Gastroesophageal sphincter (tissue), 4 donors: ENCODE measurements around the gene BMAL2. TPM values are rescaled to one million over a fixed set of nuclear protein-coding genes. Genes with fewer than 3 reads are reported as not detected.

ENCODE experiments used
- ATAC-seq: fragments of 150-250 bp; one replicate; pipeline ENCODE4 v1.9.1; 2016; ENCODE audit warnings: mild to moderate bottlenecking, moderate library complexity
- H3K27ac ChIP-seq, 4 donors: fragments of 200-600 bp; sonication (generic) in 3 of 4; 1 replicate in 3 of 4; 2 replicates in 1 of 4; pipeline ENCODE4 v1.5.1; 2016 to 2019
- H3K27me3 ChIP-seq: fragments of 200-600 bp; sonication (generic); one replicate; pipeline ENCODE4 v1.5.1; 2019
- H3K36me3 ChIP-seq, 2 donors: fragments of 200-600 bp; sonication (generic); one replicate each; pipeline ENCODE4 v1.5.1; 2019; ENCODE audit warnings: control low read depth in 1 of 2
- H3K4me1 ChIP-seq, 3 donors: fragments of 200-600 bp; sonication (generic); 1 replicate in 2 of 3; 2 replicates in 1 of 3; pipeline ENCODE4 v1.5.1; 2016 to 2019; ENCODE audit warnings: control low read depth in 2 of 3
- H3K4me3 ChIP-seq, 2 donors: fragments of 200-600 bp; sonication (generic); one replicate each; pipeline ENCODE4 v1.5.1; 2019; ENCODE audit warnings: mild to moderate bottlenecking in 1 of 2, moderate library complexity in 1 of 2
- H3K9me3 ChIP-seq, 3 donors: fragments of 200-600 bp; sonication (generic); one replicate each; pipeline ENCODE4 v1.5.1; 2017 to 2019; ENCODE audit warnings: control low read depth in 2 of 3
- EP300 ChIP-seq: sonication (generic); formaldehyde crosslinking; IDR thresholded peaks from one replicate; pipeline ENCODE4 v1.6.1; 2017; ENCODE audit warnings: antibody characterized with exemption, mild to moderate bottlenecking
- POLR2A ChIP-seq, 2 donors: fragments of 450-650 bp; IDR thresholded peaks; one replicate each; pipeline ENCODE4 v1.6.1; 2017; ENCODE audit warnings: antibody characterized with exemption in 2 of 2, mild to moderate bottlenecking in 2 of 2, moderate library complexity in 1 of 2
- POLR2AphosphoS5 ChIP-seq: sonication (generic); formaldehyde crosslinking; IDR thresholded peaks from one replicate; pipeline ENCODE4 v1.6.1; 2017; ENCODE audit warnings: antibody characterized with exemption
- WGBS, 2 donors: methylation state at CpG; one replicate each; pipeline ENCODE4 v1.1.5; 2018; ENCODE audit warnings: low coverage in 1 of 2; 5-methylcytosine and 5-hydroxymethylcytosine counted together
- total RNA-seq, 4 donors: library from RNA; depleted of rRNA; stranded (reverse); fragments of >200 nt; gene quantifications; one replicate each; pipeline ENCODE4 v1.1.0, GENCODE V29; 2016
- TF ChIP-seq, protein P1 (sequence below), 4 experiments: fragments of 200-600 bp in 2 of 4; fragments of 450-650 bp in 2 of 4; sonication (generic) in 1 of 4; IDR thresholded peaks; one replicate each; pipeline ENCODE4 v1.5.1; 2017 to 2019; ENCODE audit warnings: antibody characterized with exemption in 4 of 4, mild to moderate bottlenecking in 2 of 4, moderate library complexity in 2 of 4

BMAL2 gene
- total RNA-seq, 4 donors from 2014 or later = 3.0 to 8.7 (median 6.0) TPM

DNA sequence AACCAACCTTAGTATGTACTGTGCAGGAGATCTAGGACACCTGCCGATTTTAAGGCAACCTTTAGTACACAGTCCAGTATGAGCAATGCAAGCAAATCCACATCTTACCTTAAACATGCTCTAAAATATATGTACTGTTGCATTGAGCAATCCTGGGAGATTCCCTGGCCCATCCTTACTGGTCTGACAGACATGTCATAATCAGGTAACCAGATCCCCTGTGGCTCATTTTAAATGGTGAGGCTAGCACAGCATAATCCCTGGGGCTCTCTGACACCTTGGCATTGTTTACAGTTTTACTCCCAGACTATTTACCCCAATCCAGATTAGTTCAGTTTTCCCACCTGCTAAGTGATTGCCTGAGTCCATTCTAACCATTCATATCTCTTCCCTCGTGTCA lies 15.1 kb downstream of the BMAL2 start:
- Histone ChIP-seq H3K36me3 (no peaks in the 10 kb centered on the region), H3K9me3 (no peaks in the 10 kb centered on the region), H3K4me3 (no peak overlapping the region), H3K4me1 (no peaks in the 10 kb centered on the region), H3K27ac (no peak overlapping the region), H3K27me3 (no peaks in the 10 kb centered on the region)
- 50 to 94% methylated on average over 2 of the region's 2 CpGs for WGBS, 2 donors
- TF ChIP-seq EP300 (no peak), POLR2A (IDR thresholded peaks at IDR 0.05) (no peak), POLR2AphosphoS5 (no peak)
- TF ChIP-seq, protein P1, sequence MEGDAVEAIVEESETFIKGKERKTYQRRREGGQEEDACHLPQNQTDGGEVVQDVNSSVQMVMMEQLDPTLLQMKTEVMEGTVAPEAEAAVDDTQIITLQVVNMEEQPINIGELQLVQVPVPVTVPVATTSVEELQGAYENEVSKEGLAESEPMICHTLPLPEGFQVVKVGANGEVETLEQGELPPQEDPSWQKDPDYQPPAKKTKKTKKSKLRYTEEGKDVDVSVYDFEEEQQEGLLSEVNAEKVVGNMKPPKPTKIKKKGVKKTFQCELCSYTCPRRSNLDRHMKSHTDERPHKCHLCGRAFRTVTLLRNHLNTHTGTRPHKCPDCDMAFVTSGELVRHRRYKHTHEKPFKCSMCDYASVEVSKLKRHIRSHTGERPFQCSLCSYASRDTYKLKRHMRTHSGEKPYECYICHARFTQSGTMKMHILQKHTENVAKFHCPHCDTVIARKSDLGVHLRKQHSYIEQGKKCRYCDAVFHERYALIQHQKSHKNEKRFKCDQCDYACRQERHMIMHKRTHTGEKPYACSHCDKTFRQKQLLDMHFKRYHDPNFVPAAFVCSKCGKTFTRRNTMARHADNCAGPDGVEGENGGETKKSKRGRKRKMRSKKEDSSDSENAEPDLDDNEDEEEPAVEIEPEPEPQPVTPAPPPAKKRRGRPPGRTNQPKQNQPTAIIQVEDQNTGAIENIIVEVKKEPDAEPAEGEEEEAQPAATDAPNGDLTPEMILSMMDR (IDR thresholded peaks at IDR 0.05) = no peak
- no peak for ATAC-seq

DNA sequence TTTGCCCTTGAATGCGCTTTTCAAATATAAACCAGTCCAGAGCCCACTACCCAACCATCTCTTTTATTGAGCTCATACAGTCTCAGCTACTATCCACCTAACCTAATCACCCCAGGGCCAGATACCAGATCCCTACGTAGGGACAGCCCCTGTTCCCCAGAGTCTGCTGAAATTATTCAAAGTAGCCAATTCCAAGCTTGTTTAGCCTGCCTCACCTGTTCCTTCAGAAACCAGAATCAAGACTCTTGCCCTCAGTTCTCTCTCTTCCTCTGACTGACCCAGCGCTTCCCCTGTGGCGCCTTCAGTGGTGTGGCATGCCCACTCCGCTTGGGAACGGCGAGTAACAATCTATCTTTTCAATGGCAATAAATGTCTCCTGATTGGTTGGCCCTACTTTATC lies 18.8 kb downstream of the BMAL2 start:
- Histone ChIP-seq H3K4me1 (no peaks in the 10 kb centered on the region), H3K9me3 (no peaks in the 10 kb centered on the region), H3K27me3 (no peaks in the 10 kb centered on the region), H3K27ac (no peak overlapping the region), H3K4me3 (no peak overlapping the region), H3K36me3 (no peaks in the 10 kb centered on the region)
- no peak for TF ChIP-seq POLR2AphosphoS5
- TF ChIP-seq POLR2A (IDR thresholded peaks at IDR 0.05) = no peak
- TF ChIP-seq, protein P1 (IDR thresholded peaks at IDR 0.05) = no peak
- no peak for TF ChIP-seq EP300
- 97 to 100% methylated on average over 4 to 7 of the region's 7 CpGs for WGBS, 2 donors
- ATAC-seq = no peak

DNA sequence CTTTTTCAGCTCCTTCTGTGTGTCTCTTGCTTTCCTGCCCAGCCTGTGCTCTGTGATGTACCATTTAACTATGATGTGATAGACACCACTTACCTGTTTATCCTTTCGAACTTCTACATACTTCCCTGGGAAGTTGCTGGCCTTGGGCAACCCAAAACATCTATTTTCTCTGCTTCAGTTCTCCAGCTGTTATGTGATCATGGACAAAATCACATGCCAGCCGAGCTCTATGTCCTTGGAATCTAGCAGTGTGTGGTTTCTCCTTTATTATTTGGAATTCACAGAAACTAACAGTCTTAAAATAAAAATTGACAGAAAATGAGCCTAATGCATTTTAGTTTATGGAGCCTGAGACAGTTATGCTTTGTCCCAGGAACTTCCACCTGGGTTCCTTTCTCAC lies 22.9 kb downstream of the BMAL2 start:
- Histone ChIP-seq H3K27me3 (no peaks in the 10 kb centered on the region), H3K4me1 (no peaks in the 10 kb centered on the region), H3K9me3 (no peaks in the 10 kb centered on the region), H3K4me3 (no peak overlapping the region), H3K27ac (no peak overlapping the region), H3K36me3 (no peaks in the 10 kb centered on the region)
- WGBS, 2 donors = 94% methylated on average over 2 of the region's 2 CpGs
- ATAC-seq = no peak
- no peak for TF ChIP-seq EP300
- TF ChIP-seq, protein P1 (IDR thresholded peaks at IDR 0.05) = no peak

DNA sequence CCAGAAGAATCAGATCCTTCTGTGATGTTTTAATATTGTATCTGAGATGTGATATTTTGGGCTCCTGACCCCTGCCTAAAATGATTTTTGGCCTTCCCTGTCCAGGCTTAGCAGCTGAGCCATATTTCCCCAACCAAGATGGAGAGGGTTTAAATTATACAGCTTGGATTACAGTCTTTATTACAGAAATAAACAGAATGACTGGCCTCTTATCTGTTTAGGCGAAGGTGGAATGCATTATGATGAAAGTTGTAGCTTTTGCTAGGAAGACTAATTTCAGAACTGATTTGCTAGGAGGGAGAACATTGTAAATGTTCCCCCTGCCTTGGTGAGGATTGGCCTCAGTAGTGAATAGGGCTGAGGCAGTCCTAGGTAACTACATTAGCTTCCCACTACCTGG lies 23.3 kb downstream of the BMAL2 start:
- WGBS, 2 donors = 25 to 100% methylated on average over 1 of the region's 1 CpG
- no peaks in the 10 kb centered on the region for H3K27me3 ChIP-seq
- no peak overlapping the region for H3K4me3 ChIP-seq
- H3K36me3 ChIP-seq = no peaks in the 10 kb centered on the region
- no peaks in the 10 kb centered on the region for H3K9me3 ChIP-seq
- no peak for ATAC-seq
- no peak for TF ChIP-seq POLR2AphosphoS5
- H3K4me1 ChIP-seq = no peaks in the 10 kb centered on the region
- H3K27ac ChIP-seq = no peak overlapping the region

DNA sequence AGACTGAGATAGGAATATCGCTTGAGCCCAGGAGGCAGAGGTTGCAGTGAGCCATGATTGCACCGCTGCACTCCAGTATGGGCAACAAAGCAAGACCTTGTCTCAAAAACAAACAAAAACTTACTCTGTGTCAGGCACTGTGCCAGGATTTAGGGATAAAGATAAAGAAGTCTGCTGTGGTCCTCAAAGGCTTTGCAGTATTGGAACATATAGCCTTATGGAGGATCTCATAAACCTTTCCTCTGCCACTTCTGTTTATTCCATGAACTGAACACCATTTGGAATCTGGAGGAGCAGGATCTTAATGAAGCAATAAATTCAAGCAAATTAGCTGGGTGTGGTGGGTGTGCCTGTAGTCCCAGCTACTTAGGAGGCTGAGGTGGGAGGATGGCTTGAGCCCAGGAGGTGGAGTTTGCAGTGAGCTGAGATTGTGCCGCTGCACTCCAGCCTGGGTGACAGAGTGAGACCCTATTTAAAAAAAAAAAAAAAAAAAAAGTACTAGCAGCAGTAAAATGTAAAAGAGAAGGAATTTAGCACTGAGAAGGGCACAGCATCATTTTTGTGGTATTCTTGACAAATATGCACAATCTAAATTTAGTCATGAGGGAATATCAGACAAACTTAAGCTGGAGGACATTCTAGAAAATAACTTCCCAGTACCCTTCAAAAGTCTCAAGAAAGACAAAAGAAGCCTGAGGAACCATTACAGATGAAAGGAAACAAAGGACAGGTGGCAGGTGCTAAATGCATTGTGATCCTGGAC lies 27.1 kb downstream of the BMAL2 start:
- Histone ChIP-seq H3K9me3 (no peaks in the 10 kb centered on the region), H3K36me3 (no peaks in the 10 kb centered on the region), H3K27me3 (no peaks in the 10 kb centered on the region), H3K4me3 (no peak overlapping the region), H3K4me1 (no peaks in the 10 kb centered on the region), H3K27ac (no peak overlapping the region)
- 88 to 100% methylated on average over 1 of the region's 3 CpGs for WGBS, 2 donors
- no peak for ATAC-seq
- TF ChIP-seq, protein P1 (IDR thresholded peaks at IDR 0.05) = no peak
